K562 (cell line): Measurements from ENCODE around the gene MFSD6. TPM values are rescaled to one million over a fixed set of nuclear protein-coding genes. Genes with fewer than 3 reads are reported as not detected.

Experiments
- AFF1 ChIP-seq, 2 experiments: fragments of 450-650 bp; IDR thresholded peaks; 2 replicates each; pipeline ENCODE4 v1.6.1; 2018; ENCODE audit warnings: mild to moderate bottlenecking in 2 of 2, low read depth in 1 of 2; ENCODE audit not compliant: partially characterized antibody in 2 of 2
- ARID1B ChIP-seq: fragments of 450-650 bp; IDR thresholded peaks from 2 replicates; pipeline ENCODE4 v1.6.1; 2016; ENCODE audit warnings: antibody characterized with exemption, mild to moderate bottlenecking, inconsistent platforms
- MTA1 ChIP-seq: fragments of 450-650 bp; IDR thresholded peaks from 2 replicates; pipeline ENCODE4 v1.6.1; 2017; ENCODE audit warnings: borderline replicate concordance
- XRCC4 ChIP-seq: IDR thresholded peaks from one replicate; pipeline ENCODE4 v1.6.1; 2011; ENCODE audit not compliant: insufficient read depth, insufficient read length; ENCODE audit errors: extremely low read depth
- polyA plus RNA-seq, 8 experiments: library from polyadenylated mRNA; depleted of rRNA in 4 of 8; stranded (reverse) in 5 of 8; unstranded in 3 of 8; fragments of >200 nt; fragmentation: Nextera tagmentation in 2 of 8; fragmentation: Illumina TruSeq in 1 of 8; extraction: Ambion mirVana in 2 of 8; extraction: Trizol in 1 of 8; gene quantifications; 2 replicates each; pipeline versions ENCODE4 v1.2.1 to v1.2.3, GENCODE V29; 2011 to 2014; ENCODE audit warnings: inconsistent platforms in 1 of 8, missing spikeins in 1 of 8
- total RNA-seq, 7 experiments: library from RNA; depleted of rRNA in 6 of 7; stranded (reverse); fragments of >200 nt in 6 of 7; fragmentation: Illumina TruSeq in 2 of 7; extraction: Trizol in 2 of 7; gene quantifications; 2 replicates each; pipeline versions ENCODE4 v1.2.1 to v1.2.3, GENCODE V29; 2011 to 2021; ENCODE audit warnings: low replicate concordance in 1 of 7
- TF ChIP-seq, protein P1 (sequence below), 2 experiments: IDR thresholded peaks; 2 replicates each; pipeline ENCODE4 v1.6.1; 2011; ENCODE audit warnings: borderline replicate concordance in 1 of 2, control low read depth in 1 of 2, low read depth in 1 of 2, low read length in 1 of 2, mild to moderate bottlenecking in 1 of 2, mixed read lengths in 1 of 2, moderate library complexity in 1 of 2; ENCODE audit not compliant: insufficient read depth in 1 of 2, insufficient read length in 1 of 2, poor library complexity in 1 of 2, severe bottlenecking in 1 of 2; ENCODE audit errors: extremely low read depth in 1 of 2
- TF ChIP-seq, protein P2 (sequence below): fragments of 450-650 bp; IDR thresholded peaks from 2 replicates; pipeline ENCODE4 v1.6.1; 2016; ENCODE audit warnings: mild to moderate bottlenecking, moderate library complexity
- TF ChIP-seq, protein P3 (sequence below): fragments of 200-800 bp; sonication (Bioruptor generic); IDR thresholded peaks from 2 replicates; pipeline ENCODE4 v1.6.1; 2017; ENCODE audit warnings: missing genetic modification characterization, missing compliant biosample characterization

MFSD6 gene
- total and polyA plus RNA-seq, 9 of the 15 experiments (the other 6 are each of a cell fraction or from before 2014, with no cell fraction given), result 1.1 to 7.9 (median 4.4) TPM

DNA sequence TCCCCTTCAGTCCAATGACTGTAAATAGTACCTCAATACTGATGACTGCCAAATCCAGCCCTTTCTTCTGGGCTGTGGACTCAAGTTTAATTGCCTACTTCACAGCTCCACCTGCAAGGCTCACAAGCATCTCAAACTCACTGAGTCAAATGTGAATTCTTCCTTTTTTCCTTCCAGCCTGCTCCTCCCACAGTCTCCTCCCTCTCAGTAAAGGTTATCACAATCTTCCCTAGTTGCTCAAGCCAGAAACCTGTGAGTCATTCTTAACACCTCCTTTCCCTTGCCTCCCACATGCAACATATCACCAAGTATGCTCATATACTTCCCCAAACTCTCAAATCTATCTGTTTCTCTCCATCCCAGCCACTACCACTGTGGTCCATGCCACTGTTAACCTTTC lies 3.7 kb upstream of the MFSD6 start (continued):
- TF ChIP-seq, protein P1, sequence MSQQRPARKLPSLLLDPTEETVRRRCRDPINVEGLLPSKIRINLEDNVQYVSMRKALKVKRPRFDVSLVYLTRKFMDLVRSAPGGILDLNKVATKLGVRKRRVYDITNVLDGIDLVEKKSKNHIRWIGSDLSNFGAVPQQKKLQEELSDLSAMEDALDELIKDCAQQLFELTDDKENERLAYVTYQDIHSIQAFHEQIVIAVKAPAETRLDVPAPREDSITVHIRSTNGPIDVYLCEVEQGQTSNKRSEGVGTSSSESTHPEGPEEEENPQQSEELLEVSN (IDR thresholded peaks at IDR 0.05; ENCODE audit: borderline replicate concordance in 1 of 2, extremely low read depth in 1 of 2, insufficient read depth in 1 of 2, insufficient read length in 1 of 2, low read depth in 1 of 2, low read length in 1 of 2, poor library complexity in 1 of 2, severe bottlenecking in 1 of 2), result peak; percentile 38 to 68
- TF ChIP-seq, protein P2, sequence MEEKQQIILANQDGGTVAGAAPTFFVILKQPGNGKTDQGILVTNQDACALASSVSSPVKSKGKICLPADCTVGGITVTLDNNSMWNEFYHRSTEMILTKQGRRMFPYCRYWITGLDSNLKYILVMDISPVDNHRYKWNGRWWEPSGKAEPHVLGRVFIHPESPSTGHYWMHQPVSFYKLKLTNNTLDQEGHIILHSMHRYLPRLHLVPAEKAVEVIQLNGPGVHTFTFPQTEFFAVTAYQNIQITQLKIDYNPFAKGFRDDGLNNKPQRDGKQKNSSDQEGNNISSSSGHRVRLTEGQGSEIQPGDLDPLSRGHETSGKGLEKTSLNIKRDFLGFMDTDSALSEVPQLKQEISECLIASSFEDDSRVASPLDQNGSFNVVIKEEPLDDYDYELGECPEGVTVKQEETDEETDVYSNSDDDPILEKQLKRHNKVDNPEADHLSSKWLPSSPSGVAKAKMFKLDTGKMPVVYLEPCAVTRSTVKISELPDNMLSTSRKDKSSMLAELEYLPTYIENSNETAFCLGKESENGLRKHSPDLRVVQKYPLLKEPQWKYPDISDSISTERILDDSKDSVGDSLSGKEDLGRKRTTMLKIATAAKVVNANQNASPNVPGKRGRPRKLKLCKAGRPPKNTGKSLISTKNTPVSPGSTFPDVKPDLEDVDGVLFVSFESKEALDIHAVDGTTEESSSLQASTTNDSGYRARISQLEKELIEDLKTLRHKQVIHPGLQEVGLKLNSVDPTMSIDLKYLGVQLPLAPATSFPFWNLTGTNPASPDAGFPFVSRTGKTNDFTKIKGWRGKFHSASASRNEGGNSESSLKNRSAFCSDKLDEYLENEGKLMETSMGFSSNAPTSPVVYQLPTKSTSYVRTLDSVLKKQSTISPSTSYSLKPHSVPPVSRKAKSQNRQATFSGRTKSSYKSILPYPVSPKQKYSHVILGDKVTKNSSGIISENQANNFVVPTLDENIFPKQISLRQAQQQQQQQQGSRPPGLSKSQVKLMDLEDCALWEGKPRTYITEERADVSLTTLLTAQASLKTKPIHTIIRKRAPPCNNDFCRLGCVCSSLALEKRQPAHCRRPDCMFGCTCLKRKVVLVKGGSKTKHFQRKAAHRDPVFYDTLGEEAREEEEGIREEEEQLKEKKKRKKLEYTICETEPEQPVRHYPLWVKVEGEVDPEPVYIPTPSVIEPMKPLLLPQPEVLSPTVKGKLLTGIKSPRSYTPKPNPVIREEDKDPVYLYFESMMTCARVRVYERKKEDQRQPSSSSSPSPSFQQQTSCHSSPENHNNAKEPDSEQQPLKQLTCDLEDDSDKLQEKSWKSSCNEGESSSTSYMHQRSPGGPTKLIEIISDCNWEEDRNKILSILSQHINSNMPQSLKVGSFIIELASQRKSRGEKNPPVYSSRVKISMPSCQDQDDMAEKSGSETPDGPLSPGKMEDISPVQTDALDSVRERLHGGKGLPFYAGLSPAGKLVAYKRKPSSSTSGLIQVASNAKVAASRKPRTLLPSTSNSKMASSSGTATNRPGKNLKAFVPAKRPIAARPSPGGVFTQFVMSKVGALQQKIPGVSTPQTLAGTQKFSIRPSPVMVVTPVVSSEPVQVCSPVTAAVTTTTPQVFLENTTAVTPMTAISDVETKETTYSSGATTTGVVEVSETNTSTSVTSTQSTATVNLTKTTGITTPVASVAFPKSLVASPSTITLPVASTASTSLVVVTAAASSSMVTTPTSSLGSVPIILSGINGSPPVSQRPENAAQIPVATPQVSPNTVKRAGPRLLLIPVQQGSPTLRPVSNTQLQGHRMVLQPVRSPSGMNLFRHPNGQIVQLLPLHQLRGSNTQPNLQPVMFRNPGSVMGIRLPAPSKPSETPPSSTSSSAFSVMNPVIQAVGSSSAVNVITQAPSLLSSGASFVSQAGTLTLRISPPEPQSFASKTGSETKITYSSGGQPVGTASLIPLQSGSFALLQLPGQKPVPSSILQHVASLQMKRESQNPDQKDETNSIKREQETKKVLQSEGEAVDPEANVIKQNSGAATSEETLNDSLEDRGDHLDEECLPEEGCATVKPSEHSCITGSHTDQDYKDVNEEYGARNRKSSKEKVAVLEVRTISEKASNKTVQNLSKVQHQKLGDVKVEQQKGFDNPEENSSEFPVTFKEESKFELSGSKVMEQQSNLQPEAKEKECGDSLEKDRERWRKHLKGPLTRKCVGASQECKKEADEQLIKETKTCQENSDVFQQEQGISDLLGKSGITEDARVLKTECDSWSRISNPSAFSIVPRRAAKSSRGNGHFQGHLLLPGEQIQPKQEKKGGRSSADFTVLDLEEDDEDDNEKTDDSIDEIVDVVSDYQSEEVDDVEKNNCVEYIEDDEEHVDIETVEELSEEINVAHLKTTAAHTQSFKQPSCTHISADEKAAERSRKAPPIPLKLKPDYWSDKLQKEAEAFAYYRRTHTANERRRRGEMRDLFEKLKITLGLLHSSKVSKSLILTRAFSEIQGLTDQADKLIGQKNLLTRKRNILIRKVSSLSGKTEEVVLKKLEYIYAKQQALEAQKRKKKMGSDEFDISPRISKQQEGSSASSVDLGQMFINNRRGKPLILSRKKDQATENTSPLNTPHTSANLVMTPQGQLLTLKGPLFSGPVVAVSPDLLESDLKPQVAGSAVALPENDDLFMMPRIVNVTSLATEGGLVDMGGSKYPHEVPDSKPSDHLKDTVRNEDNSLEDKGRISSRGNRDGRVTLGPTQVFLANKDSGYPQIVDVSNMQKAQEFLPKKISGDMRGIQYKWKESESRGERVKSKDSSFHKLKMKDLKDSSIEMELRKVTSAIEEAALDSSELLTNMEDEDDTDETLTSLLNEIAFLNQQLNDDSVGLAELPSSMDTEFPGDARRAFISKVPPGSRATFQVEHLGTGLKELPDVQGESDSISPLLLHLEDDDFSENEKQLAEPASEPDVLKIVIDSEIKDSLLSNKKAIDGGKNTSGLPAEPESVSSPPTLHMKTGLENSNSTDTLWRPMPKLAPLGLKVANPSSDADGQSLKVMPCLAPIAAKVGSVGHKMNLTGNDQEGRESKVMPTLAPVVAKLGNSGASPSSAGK, result peak; percentile 81
- TF ChIP-seq MTA1 (peak; percentile 49; the same call in 1 of the 2 replicates), AFF1 (IDR thresholded peaks at IDR 0.05; ENCODE audit: low read depth in 1 of 2, partially characterized antibody in 2 of 2) (peak in 1 of 2 experiments; percentile 46), ARID1B (peak; percentile 90), XRCC4 (no peak)
- TF ChIP-seq, protein P3, sequence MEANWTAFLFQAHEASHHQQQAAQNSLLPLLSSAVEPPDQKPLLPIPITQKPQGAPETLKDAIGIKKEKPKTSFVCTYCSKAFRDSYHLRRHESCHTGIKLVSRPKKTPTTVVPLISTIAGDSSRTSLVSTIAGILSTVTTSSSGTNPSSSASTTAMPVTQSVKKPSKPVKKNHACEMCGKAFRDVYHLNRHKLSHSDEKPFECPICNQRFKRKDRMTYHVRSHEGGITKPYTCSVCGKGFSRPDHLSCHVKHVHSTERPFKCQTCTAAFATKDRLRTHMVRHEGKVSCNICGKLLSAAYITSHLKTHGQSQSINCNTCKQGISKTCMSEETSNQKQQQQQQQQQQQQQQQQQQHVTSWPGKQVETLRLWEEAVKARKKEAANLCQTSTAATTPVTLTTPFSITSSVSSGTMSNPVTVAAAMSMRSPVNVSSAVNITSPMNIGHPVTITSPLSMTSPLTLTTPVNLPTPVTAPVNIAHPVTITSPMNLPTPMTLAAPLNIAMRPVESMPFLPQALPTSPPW, result peak; percentile 44; the same call in 1 of the 2 replicates
